RWPE2 (cell line): Measurements from ENCODE around the gene CAMK1.
A peak's percentile ranks its signal among the peaks of the same experiment; 100 is the strongest.

Experiments
- ATAC-seq: fragments of 200-7000 bp; cut with Tn5 transposase; 3 replicates; pipeline ENCODE4 v1.9.1; 2021; ENCODE audit warnings: low read depth
- DNase-seq: peaks from one replicate; pipeline ENCODE4 v3.0.0-alpha.2; 2020; ENCODE audit warnings: low spot score
- H3K27ac ChIP-seq: fragments of 450-650 bp; 2 replicates; pipeline ENCODE4 v1.5.1; 2017; ENCODE audit warnings: mild to moderate bottlenecking; ENCODE audit not compliant: poor library complexity, severe bottlenecking
- H3K27me3 ChIP-seq: fragments of 250-450 bp; sonication (Bioruptor Pico); 2 replicates; pipeline ENCODE4 v1.5.1; 2021; ENCODE audit warnings: mild to moderate bottlenecking, moderate library complexity; ENCODE audit not compliant: insufficient read depth, poor library complexity, severe bottlenecking
- H3K36me3 ChIP-seq: fragments of 250-450 bp; sonication (Bioruptor Pico); 2 replicates; pipeline ENCODE4 v1.5.1; 2020; ENCODE audit warnings: low read depth, mild to moderate bottlenecking, moderate library complexity
- H3K4me1 ChIP-seq: fragments of 250-450 bp; sonication (Bioruptor Pico); 2 replicates; pipeline ENCODE4 v1.5.1; 2021; ENCODE audit warnings: mild to moderate bottlenecking, moderate library complexity; ENCODE audit not compliant: insufficient read depth, poor library complexity, severe bottlenecking
- H3K4me3 ChIP-seq: fragments of 250-450 bp; sonication (Bioruptor Pico); 2 replicates; pipeline ENCODE4 v1.5.1; 2021; ENCODE audit warnings: mild to moderate bottlenecking, moderate library complexity; ENCODE audit not compliant: severe bottlenecking
- H3K9me3 ChIP-seq: fragments of 250-450 bp; sonication (Bioruptor Pico); 2 replicates; pipeline ENCODE4 v1.5.1; 2021; ENCODE audit warnings: mild to moderate bottlenecking, moderate library complexity; ENCODE audit not compliant: severe bottlenecking
- TF ChIP-seq, protein P1 (sequence below): fragments of 450-650 bp; IDR thresholded peaks from one replicate; pipeline ENCODE4 v1.5.1; 2017; ENCODE audit warnings: mild to moderate bottlenecking, moderate library complexity; ENCODE audit not compliant: poor library complexity, severe bottlenecking

The CAMK1 gene

DNA sequence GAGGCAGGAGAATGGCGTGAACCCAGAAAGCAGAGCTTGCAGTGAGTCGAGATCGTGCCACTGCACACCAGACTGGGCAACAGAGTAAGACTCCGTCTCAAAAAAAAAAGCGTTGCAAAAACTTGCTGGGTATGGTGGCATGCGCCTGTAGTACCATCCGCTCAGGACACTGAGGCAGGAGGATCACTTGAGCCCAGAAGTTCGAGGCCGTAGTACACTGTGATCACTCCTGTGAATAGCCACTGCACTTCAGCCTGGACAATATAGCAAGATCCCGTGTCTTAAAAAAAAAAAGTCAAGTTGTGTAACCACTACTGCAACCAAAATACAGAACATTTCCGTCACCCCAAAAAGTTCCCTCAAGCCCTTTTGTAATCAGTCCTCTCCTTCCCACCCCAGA is 24.7 kb upstream of the CAMK1 start:
- no peaks in the 10 kb centered on the region for H3K9me3 ChIP-seq
- H3K4me3 ChIP-seq = no peak overlapping the region
- TF ChIP-seq, protein P1, sequence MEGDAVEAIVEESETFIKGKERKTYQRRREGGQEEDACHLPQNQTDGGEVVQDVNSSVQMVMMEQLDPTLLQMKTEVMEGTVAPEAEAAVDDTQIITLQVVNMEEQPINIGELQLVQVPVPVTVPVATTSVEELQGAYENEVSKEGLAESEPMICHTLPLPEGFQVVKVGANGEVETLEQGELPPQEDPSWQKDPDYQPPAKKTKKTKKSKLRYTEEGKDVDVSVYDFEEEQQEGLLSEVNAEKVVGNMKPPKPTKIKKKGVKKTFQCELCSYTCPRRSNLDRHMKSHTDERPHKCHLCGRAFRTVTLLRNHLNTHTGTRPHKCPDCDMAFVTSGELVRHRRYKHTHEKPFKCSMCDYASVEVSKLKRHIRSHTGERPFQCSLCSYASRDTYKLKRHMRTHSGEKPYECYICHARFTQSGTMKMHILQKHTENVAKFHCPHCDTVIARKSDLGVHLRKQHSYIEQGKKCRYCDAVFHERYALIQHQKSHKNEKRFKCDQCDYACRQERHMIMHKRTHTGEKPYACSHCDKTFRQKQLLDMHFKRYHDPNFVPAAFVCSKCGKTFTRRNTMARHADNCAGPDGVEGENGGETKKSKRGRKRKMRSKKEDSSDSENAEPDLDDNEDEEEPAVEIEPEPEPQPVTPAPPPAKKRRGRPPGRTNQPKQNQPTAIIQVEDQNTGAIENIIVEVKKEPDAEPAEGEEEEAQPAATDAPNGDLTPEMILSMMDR = no peak
- DNase-seq (no peak), ATAC-seq (no peak)
- peaks cover 57% of the 10 kb centered on the region for H3K36me3 ChIP-seq
- H3K27ac ChIP-seq = no peak overlapping the region
- peaks cover 2% of the 10 kb centered on the region for H3K4me1 ChIP-seq
- no peaks in the 10 kb centered on the region for H3K27me3 ChIP-seq

- H3K27me3 ChIP-seq = no peaks in the 10 kb centered on the region
- H3K4me3 ChIP-seq = peak overlapping the region; percentile 72
- no peaks in the 10 kb centered on the region for H3K9me3 ChIP-seq
- DNase-seq = no peak
- H3K4me1 ChIP-seq = peaks cover 2% of the 10 kb centered on the region
- peak overlapping the region; percentile 70 for H3K27ac ChIP-seq
- peak; percentile 34 for ATAC-seq
- TF ChIP-seq, protein P1 = no peak
- H3K36me3 ChIP-seq = peaks cover 46% of the 10 kb centered on the region
Measured at GRCh38 chr3:9793161-9793781, 23.5 kb upstream of the CAMK1 start.

- H3K9me3 ChIP-seq = no peaks in the 10 kb centered on the region
- peaks cover 2% of the 10 kb centered on the region for H3K4me1 ChIP-seq
- DNase-seq = peak; percentile 89
- H3K27me3 ChIP-seq = no peaks in the 10 kb centered on the region
- H3K27ac ChIP-seq = peak within 1 kb of the TSS; percentile 70
- peak; percentile 87 for ATAC-seq
- H3K4me3 ChIP-seq = peak within 1 kb of the TSS; percentile 72
- peaks cover 39% of the 10 kb centered on the region for H3K36me3 ChIP-seq
- TF ChIP-seq, protein P1 = no peak
Measured at GRCh38 chr3:9792405-9793160, 22.8 kb upstream of the CAMK1 start, which contains the start of the genes ARPC4 and TADA3. Gene ARPC4, plus strand, starts transcription at chr3:9793082. Its CDS starts 40 bp downstream, at chr3:9793122. Gene TADA3, minus strand, starts transcription at chr3:9792473. Its CDS starts 1,007 bp downstream, at chr3:9791466.

DNA sequence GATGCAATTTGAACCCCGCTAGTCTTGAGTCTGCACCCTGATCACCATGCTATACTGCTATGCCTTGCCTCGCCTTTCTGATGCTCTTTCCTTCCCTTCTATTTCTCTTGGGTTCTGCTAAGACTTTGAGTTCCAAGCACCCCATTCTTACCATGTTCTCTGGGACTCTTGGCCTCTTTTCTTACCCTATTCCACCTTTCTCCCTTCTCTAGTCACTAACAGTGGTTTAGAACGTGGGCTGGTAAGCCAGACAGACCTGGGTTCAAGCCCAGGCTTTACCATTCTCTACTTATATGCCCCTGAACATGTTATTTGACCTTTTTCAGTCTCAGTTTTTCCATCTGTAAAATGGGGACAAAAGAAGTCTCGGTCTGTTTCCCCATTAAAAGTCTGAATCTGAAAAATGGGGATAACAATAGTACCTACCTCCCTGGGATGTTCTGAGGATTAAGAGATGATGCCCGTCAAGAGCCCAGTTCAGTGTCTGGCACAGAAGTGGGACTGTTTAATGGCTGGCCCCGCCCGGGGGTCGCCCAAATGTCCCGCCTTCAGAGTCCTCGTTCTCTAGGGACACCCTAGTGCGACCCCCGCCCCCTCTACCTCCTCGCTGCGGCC is 22.1 kb upstream of the CAMK1 start:
- Histone ChIP-seq H3K36me3 (peaks cover 33% of the 10 kb centered on the region), H3K27ac (peak overlapping the region; percentile 70), H3K9me3 (no peaks in the 10 kb centered on the region), H3K4me1 (peaks cover 2% of the 10 kb centered on the region), H3K4me3 (peak overlapping the region; percentile 72), H3K27me3 (no peaks in the 10 kb centered on the region)
- TF ChIP-seq, protein P1 = no peak
- no peak for ATAC-seq
- no peak for DNase-seq
